Measurements from ENCODE around the gene ORC4.
A peak's percentile ranks its signal among the peaks of the same experiment; 100 is the strongest.

Gene ORC4

DNA sequence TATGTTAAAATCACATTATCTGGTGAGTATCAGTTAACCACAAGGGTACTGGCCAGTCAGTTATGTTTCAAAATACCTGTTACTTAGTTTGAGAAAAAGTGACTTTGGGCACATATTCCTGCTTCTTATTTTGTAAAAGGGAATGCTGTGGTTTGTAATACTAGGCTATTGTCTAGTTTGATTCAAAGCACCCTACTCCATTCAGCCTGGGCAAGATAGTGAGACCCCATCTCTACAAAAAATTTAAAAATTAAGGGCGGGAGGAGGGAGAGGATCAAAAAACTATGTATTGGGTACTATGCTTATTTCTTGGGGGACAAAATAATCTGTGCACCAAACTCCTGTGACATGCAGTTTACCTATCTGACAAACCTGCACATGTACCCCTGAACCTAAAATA, 19.2 kb upstream of the ORC4 start:
- WGBS (ENCODE audit: extremely low coverage, insufficient coverage, low lambda C conversion rate) = no CpG with 5 or more reads among the region's 1 CpG
- H3K79me2 ChIP-seq (ENCODE audit: control insufficient read depth, insufficient read depth, low read length) = no peaks in the 10 kb centered on the region

DNA sequence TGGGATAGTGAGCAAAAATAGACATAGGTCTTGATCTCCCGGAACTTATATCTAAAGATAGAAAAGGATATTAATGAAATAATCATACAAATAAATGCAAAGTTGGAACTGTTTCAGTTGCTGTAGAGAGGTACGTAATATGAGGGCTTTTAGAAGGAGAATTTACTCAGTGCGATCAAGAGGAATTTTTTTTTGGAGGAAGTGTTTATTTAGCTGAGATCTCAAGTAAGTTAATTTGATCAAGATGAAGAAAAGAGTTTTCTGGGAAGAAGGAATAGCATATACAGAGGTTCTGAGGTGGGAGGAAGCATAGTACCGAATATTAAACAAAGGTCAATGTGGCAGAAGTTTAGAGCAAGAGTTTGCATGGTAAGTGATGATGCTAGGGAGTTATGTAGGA, 11.7 kb upstream of the ORC4 start:
- H3K79me2 ChIP-seq (ENCODE audit: control insufficient read depth, insufficient read depth, low read length) = no peaks in the 10 kb centered on the region
- no peaks in the 10 kb centered on the region for H3K4me1 ChIP-seq (ENCODE audit: control insufficient read depth, low read depth, low read length)
- H3K27me3 ChIP-seq (ENCODE audit: insufficient read depth, low read length, poor library complexity) = no peaks in the 10 kb centered on the region
- no peak overlapping the region for H4K5ac ChIP-seq (ENCODE audit: low read length)
- no peak overlapping the region for H3K23ac ChIP-seq (ENCODE audit: low read length)
- H3K4me2 ChIP-seq (ENCODE audit: low read length) = no peak overlapping the region
- no peak overlapping the region for H3K4me3 ChIP-seq (ENCODE audit: low read length)
- no peaks in the 10 kb centered on the region for H3K79me1 ChIP-seq (ENCODE audit: low read length)
- no peak overlapping the region for H2AK5ac ChIP-seq (ENCODE audit: low read length)
- no peak overlapping the region for H3K27ac ChIP-seq (ENCODE audit: low read depth, low read length)
- H2BK15ac ChIP-seq (replicated peaks; ENCODE audit: low read depth) = no peak overlapping the region
- no peak for DNase-seq
- no peak overlapping the region for H2BK5ac ChIP-seq (ENCODE audit: low read length)
- no peak overlapping the region for H3K4ac ChIP-seq (ENCODE audit: low read depth, low read length)
- H3K56ac ChIP-seq (ENCODE audit: low read length) = no peak overlapping the region
- no peak overlapping the region for H2BK120ac ChIP-seq (ENCODE audit: low read depth, low read length)
- WGBS (ENCODE audit: extremely low coverage, insufficient coverage, low lambda C conversion rate) = no CpG with 5 or more reads among the region's 4 CpGs
- no peaks in the 10 kb centered on the region for H3K36me3 ChIP-seq (ENCODE audit: control insufficient read depth, insufficient read depth, low read length)
- no peak overlapping the region for H3K9ac ChIP-seq (ENCODE audit: low read length)
- no peak overlapping the region for H4K8ac ChIP-seq (ENCODE audit: low read depth, low read length)
- no peak overlapping the region for H3K18ac ChIP-seq (ENCODE audit: low read length)

More for the DNA sequence above, 19.2 kb upstream of the ORC4 start:
- H3K56ac ChIP-seq (ENCODE audit: low read length) = no peak overlapping the region
- H2AK5ac ChIP-seq (ENCODE audit: low read length) = no peak overlapping the region
- H4K5ac ChIP-seq (ENCODE audit: low read length) = no peak overlapping the region
- no peaks in the 10 kb centered on the region for H3K36me3 ChIP-seq (ENCODE audit: control insufficient read depth, insufficient read depth, low read length)
- H2BK120ac ChIP-seq (ENCODE audit: low read depth, low read length) = no peak overlapping the region
- no peaks in the 10 kb centered on the region for H3K27me3 ChIP-seq (ENCODE audit: insufficient read depth, low read length, poor library complexity)
- H3K4me3 ChIP-seq (ENCODE audit: low read length) = no peak overlapping the region
- no peak overlapping the region for H3K23ac ChIP-seq (ENCODE audit: low read length)
- no peak overlapping the region for H3K18ac ChIP-seq (ENCODE audit: low read length)
- no peak overlapping the region for H3K9ac ChIP-seq (ENCODE audit: low read length)
- no peak overlapping the region for H3K4ac ChIP-seq (ENCODE audit: low read depth, low read length)
- DNase-seq = no peak
- H2BK5ac ChIP-seq (ENCODE audit: low read length) = no peak overlapping the region
- no peak overlapping the region for H4K8ac ChIP-seq (ENCODE audit: low read depth, low read length)
- no peaks in the 10 kb centered on the region for H3K79me1 ChIP-seq (ENCODE audit: low read length)
- H2BK15ac ChIP-seq (replicated peaks; ENCODE audit: low read depth) = no peak overlapping the region
- no peak overlapping the region for H3K27ac ChIP-seq (ENCODE audit: low read depth, low read length)
- no peak overlapping the region for H3K4me2 ChIP-seq (ENCODE audit: low read length)
- no peaks in the 10 kb centered on the region for H3K4me1 ChIP-seq (ENCODE audit: control insufficient read depth, low read depth, low read length)

- no peaks in the 10 kb centered on the region for H3K79me1 ChIP-seq (ENCODE audit: low read length)
- no peak overlapping the region for H3K56ac ChIP-seq (ENCODE audit: low read length)
- H3K4ac ChIP-seq (ENCODE audit: low read depth, low read length) = no peak overlapping the region
- no peak overlapping the region for H3K4me2 ChIP-seq (ENCODE audit: low read length)
- no peak overlapping the region for H2BK15ac ChIP-seq (replicated peaks; ENCODE audit: low read depth)
- H2BK5ac ChIP-seq (ENCODE audit: low read length) = no peak overlapping the region
- no peaks in the 10 kb centered on the region for H3K36me3 ChIP-seq (ENCODE audit: control insufficient read depth, insufficient read depth, low read length)
- H4K8ac ChIP-seq (ENCODE audit: low read depth, low read length) = no peak overlapping the region
- H2BK120ac ChIP-seq (ENCODE audit: low read depth, low read length) = no peak overlapping the region
- H3K18ac ChIP-seq (ENCODE audit: low read length) = no peak overlapping the region
- H3K23ac ChIP-seq (ENCODE audit: low read length) = no peak overlapping the region
- no peak overlapping the region for H3K27ac ChIP-seq (ENCODE audit: low read depth, low read length)
- no peaks in the 10 kb centered on the region for H3K4me1 ChIP-seq (ENCODE audit: control insufficient read depth, low read depth, low read length)
- H4K5ac ChIP-seq (ENCODE audit: low read length) = no peak overlapping the region
- DNase-seq = no peak
- H2AK5ac ChIP-seq (ENCODE audit: low read length) = no peak overlapping the region
- H3K9ac ChIP-seq (ENCODE audit: low read length) = no peak overlapping the region
- no peaks in the 10 kb centered on the region for H3K79me2 ChIP-seq (ENCODE audit: control insufficient read depth, insufficient read depth, low read length)
- no peaks in the 10 kb centered on the region for H3K27me3 ChIP-seq (ENCODE audit: insufficient read depth, low read length, poor library complexity)
- H3K4me3 ChIP-seq (ENCODE audit: low read length) = no peak overlapping the region
Observed at GRCh38 chr2:148031152-148031551, 10.6 kb upstream of the ORC4 start.

DNA sequence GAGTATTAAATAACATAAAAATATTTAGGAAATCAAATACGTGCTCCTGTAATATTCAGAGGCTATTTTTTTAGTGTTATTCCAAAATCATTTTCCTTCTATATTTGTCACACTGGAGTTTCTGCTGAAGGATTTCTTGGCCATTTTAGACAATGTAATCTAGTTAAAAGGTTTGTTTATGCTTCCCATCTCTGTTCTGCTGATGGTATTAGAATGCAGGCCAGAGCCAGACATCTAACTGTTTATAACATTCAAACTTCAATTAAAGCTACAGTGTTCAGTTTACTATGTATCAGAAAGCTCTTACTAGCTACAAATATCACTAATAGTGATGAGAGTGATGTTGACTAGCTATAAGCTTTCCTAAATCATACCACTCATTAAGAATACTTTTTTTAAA, 8.2 kb upstream of the ORC4 start:
- Histone ChIP-seq H3K4me1 (ENCODE audit: control insufficient read depth, low read depth, low read length) (no peaks in the 10 kb centered on the region), H3K4me3 (ENCODE audit: low read length) (no peak overlapping the region), H2BK120ac (ENCODE audit: low read depth, low read length) (no peak overlapping the region), H2BK5ac (ENCODE audit: low read length) (no peak overlapping the region), H3K56ac (ENCODE audit: low read length) (no peak overlapping the region), H2AK5ac (ENCODE audit: low read length) (no peak overlapping the region), H3K79me2 (ENCODE audit: control insufficient read depth, insufficient read depth, low read length) (peaks cover 5% of the 10 kb centered on the region), H3K4ac (ENCODE audit: low read depth, low read length) (no peak overlapping the region), H3K23ac (ENCODE audit: low read length) (no peak overlapping the region), H2BK15ac (replicated peaks; ENCODE audit: low read depth) (no peak overlapping the region), H4K5ac (ENCODE audit: low read length) (no peak overlapping the region), H3K79me1 (ENCODE audit: low read length) (peaks cover 2% of the 10 kb centered on the region), H3K9ac (ENCODE audit: low read length) (no peak overlapping the region), H3K36me3 (ENCODE audit: control insufficient read depth, insufficient read depth, low read length) (no peaks in the 10 kb centered on the region), H3K18ac (ENCODE audit: low read length) (no peak overlapping the region), H3K27ac (ENCODE audit: low read depth, low read length) (no peak overlapping the region), H3K27me3 (ENCODE audit: insufficient read depth, low read length, poor library complexity) (no peaks in the 10 kb centered on the region), H3K4me2 (ENCODE audit: low read length) (no peak overlapping the region), H4K8ac (ENCODE audit: low read depth, low read length) (no peak overlapping the region)
- no peak for DNase-seq
- no CpG with 5 or more reads among the region's 1 CpG for WGBS (ENCODE audit: extremely low coverage, insufficient coverage, low lambda C conversion rate)

DNA sequence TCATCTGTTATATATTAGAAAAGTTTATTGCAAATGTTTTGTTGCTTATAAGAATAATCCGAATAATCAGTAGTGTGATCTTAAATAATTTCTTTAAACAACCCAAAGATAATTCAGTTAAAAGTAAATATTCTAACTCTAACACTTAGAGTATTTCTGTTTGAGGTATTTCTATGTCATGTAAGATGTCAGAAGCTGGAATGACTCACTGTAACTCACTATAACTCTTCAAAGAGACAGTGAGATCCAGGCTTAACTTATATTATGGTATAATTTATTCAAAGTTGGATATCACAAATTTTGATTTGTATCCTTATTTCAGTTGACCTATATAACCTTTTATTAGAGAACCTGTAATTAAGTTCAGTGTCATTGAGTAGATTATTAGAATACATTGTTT, 7.3 kb upstream of the ORC4 start:
- Histone ChIP-seq H2BK5ac (ENCODE audit: low read length) (no peak overlapping the region), H3K27me3 (ENCODE audit: insufficient read depth, low read length, poor library complexity) (no peaks in the 10 kb centered on the region), H3K4ac (ENCODE audit: low read depth, low read length) (no peak overlapping the region), H3K79me2 (ENCODE audit: control insufficient read depth, insufficient read depth, low read length) (peaks cover 9% of the 10 kb centered on the region), H3K4me2 (ENCODE audit: low read length) (no peak overlapping the region), H3K23ac (ENCODE audit: low read length) (no peak overlapping the region), H4K8ac (ENCODE audit: low read depth, low read length) (no peak overlapping the region), H2BK120ac (ENCODE audit: low read depth, low read length) (no peak overlapping the region), H3K4me1 (ENCODE audit: control insufficient read depth, low read depth, low read length) (no peaks in the 10 kb centered on the region), H3K9ac (ENCODE audit: low read length) (no peak overlapping the region), H2BK15ac (replicated peaks; ENCODE audit: low read depth) (no peak overlapping the region), H3K56ac (ENCODE audit: low read length) (no peak overlapping the region), H2AK5ac (ENCODE audit: low read length) (no peak overlapping the region), H3K18ac (ENCODE audit: low read length) (no peak overlapping the region), H3K79me1 (ENCODE audit: low read length) (peaks cover 2% of the 10 kb centered on the region), H4K5ac (ENCODE audit: low read length) (no peak overlapping the region), H3K27ac (ENCODE audit: low read depth, low read length) (no peak overlapping the region), H3K4me3 (ENCODE audit: low read length) (no peak overlapping the region), H3K36me3 (ENCODE audit: control insufficient read depth, insufficient read depth, low read length) (no peaks in the 10 kb centered on the region)
- WGBS (ENCODE audit: extremely low coverage, insufficient coverage, low lambda C conversion rate) = no CpG with 5 or more reads among the region's 1 CpG
- no peak for DNase-seq

DNA sequence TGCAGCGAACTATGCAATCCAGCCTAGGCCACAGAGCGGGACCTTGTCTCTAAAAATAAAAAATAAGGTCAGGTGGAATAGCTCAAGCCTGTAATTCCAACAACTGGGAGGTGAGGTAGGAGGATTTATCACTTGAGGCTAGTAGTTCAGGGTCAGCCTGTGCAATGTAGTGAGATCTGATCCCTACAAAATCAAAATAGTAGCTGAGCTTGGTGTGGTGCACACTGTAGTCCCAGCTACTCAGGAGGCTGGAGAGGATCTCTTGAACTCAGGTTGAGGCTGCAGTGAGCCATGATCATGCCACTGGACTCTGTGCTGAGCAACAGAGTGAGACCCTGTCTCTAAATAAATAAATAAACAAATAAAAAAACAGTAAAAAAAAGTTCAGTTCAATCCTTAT, 6.0 kb upstream of the ORC4 start:
- Histone ChIP-seq H3K18ac (ENCODE audit: low read length) (no peak overlapping the region), H2AK5ac (ENCODE audit: low read length) (no peak overlapping the region), H3K9ac (ENCODE audit: low read length) (no peak overlapping the region), H4K5ac (ENCODE audit: low read length) (no peak overlapping the region), H3K27me3 (ENCODE audit: insufficient read depth, low read length, poor library complexity) (no peaks in the 10 kb centered on the region), H3K79me1 (ENCODE audit: low read length) (peaks cover 2% of the 10 kb centered on the region), H3K4me2 (ENCODE audit: low read length) (no peak overlapping the region), H3K4me1 (ENCODE audit: control insufficient read depth, low read depth, low read length) (no peaks in the 10 kb centered on the region), H2BK120ac (ENCODE audit: low read depth, low read length) (no peak overlapping the region), H3K4me3 (ENCODE audit: low read length) (no peak overlapping the region), H4K8ac (ENCODE audit: low read depth, low read length) (peak overlapping the region; percentile 56), H3K79me2 (ENCODE audit: control insufficient read depth, insufficient read depth, low read length) (peaks cover 16% of the 10 kb centered on the region), H3K4ac (ENCODE audit: low read depth, low read length) (no peak overlapping the region), H3K36me3 (ENCODE audit: control insufficient read depth, insufficient read depth, low read length) (no peaks in the 10 kb centered on the region), H3K27ac (ENCODE audit: low read depth, low read length) (no peak overlapping the region), H2BK5ac (ENCODE audit: low read length) (no peak overlapping the region), H3K56ac (ENCODE audit: low read length) (no peak overlapping the region), H2BK15ac (replicated peaks; ENCODE audit: low read depth) (no peak overlapping the region), H3K23ac (ENCODE audit: low read length) (no peak overlapping the region)
- no CpG with 5 or more reads among the region's 2 CpGs for WGBS (ENCODE audit: extremely low coverage, insufficient coverage, low lambda C conversion rate)
- no peak for DNase-seq

Data from mesendoderm (in vitro differentiated cells).